SK-N-SH (cell line): ENCODE data around the gene TCP1. TPM values are rescaled to one million over a fixed set of nuclear protein-coding genes. Genes with fewer than 3 reads are reported as not detected.
"Not testable (repeated sequence)": the region's sequence is repeated elsewhere in the genome, so short reads cannot be mapped to it uniquely, and the experiment has no call there.

Experiments used
- CTCF ChIA-PET: fragments of 300-600, 350-600 bp; formaldehyde crosslinking; extraction: SDS; loops from one replicate; lab custom pipeline; 2021; lab: Yijun Ruan, JAX
- POLR2A ChIA-PET: fragments of 350-600 bp; sonication (Branson Sonifier 250); formaldehyde crosslinking; extraction: SDS; loops from one replicate; lab custom pipeline; 2020; ENCODE audit warnings: antibody characterized with exemption, inconsistent platforms; lab: Yijun Ruan, JAX
- DNase-seq: peaks from one replicate; pipeline ENCODE4 v3.0.0; 2012
- H2AFZ ChIP-seq: fragments of 200-600 bp; sonication (generic); 2 replicates; pipeline ENCODE4 v1.8.1; 2016; ENCODE audit warnings: antibody characterized with exemption, mild to moderate bottlenecking, low read depth
- H3F3A ChIP-seq: fragments of 200-600 bp; sonication (generic); replicated peaks from 2 replicates; pipeline ENCODE3; 2016; ENCODE audit warnings: antibody characterized with exemption, mild to moderate bottlenecking; ENCODE audit not compliant: insufficient read depth
- H3K27ac ChIP-seq, 2 experiments: fragments of 200-500 bp in 1 of 2; fragments of 200-600 bp in 1 of 2; sonication (Bioruptor generic) in 1 of 2; sonication (generic), shearing (Covaris generic) in 1 of 2; 2 replicates each; pipeline versions ENCODE4 v1.5.1 to v1.6.1; 2014 to 2016; ENCODE audit warnings: low read depth in 2 of 2, inconsistent platforms in 1 of 2, low read length in 1 of 2, mild to moderate bottlenecking in 1 of 2, mixed read lengths in 1 of 2
- H3K27me3 ChIP-seq: fragments of 200-600 bp; sonication (generic), shearing (Covaris generic); 2 replicates; pipeline ENCODE4 v1.6.1; 2016; ENCODE audit warnings: mixed run types; ENCODE audit not compliant: insufficient read depth
- H3K36me3 ChIP-seq, 2 experiments: fragments of 200-500 bp in 1 of 2; fragments of 200-600 bp in 1 of 2; sonication (Bioruptor generic) in 1 of 2; sonication (generic) in 1 of 2; replicated peaks in 1 of 2; 2 replicates each; pipeline versions ENCODE3 to v1.5.1; 2014 to 2016; ENCODE audit warnings: low read length in 1 of 2, mild to moderate bottlenecking in 1 of 2; ENCODE audit not compliant: insufficient read depth in 2 of 2, control insufficient read depth in 1 of 2
- H3K4me1 ChIP-seq, 2 experiments: fragments of 200-500 bp in 1 of 2; fragments of 200-600 bp in 1 of 2; sonication (Bioruptor generic) in 1 of 2; sonication (generic), shearing (Covaris generic) in 1 of 2; 2 replicates each; pipeline versions ENCODE4 v1.5.1 to v1.6.1; 2014 to 2016; ENCODE audit warnings: low read depth in 1 of 2, low read length in 1 of 2, mixed run types in 1 of 2; ENCODE audit not compliant: insufficient read depth in 2 of 2, control insufficient read depth in 1 of 2
- H3K4me2 ChIP-seq: fragments of 200-600 bp; sonication (generic), shearing (Covaris generic); 2 replicates; pipeline ENCODE4 v1.6.1; 2017; ENCODE audit warnings: mixed run types
- H3K4me3 ChIP-seq, 2 experiments: fragments of 200-500 bp in 1 of 2; fragments of 200-600 bp in 1 of 2; sonication (Bioruptor generic) in 1 of 2; sonication (generic), shearing (Covaris generic) in 1 of 2; 2 replicates each; pipeline versions ENCODE4 v1.5.1 to v1.8.1; 2014 to 2016; ENCODE audit warnings: low read depth in 2 of 2, inconsistent platforms in 1 of 2, low read length in 1 of 2, mild to moderate bottlenecking in 1 of 2, mixed read lengths in 1 of 2, moderate library complexity in 1 of 2
- H3K79me2 ChIP-seq: fragments of 200-600 bp; sonication (generic); 2 replicates; pipeline ENCODE4 v1.8.1; 2017; ENCODE audit warnings: mild to moderate bottlenecking; ENCODE audit not compliant: insufficient read depth
- H3K9ac ChIP-seq: fragments of 200-600 bp; sonication (generic); 2 replicates; pipeline ENCODE4 v1.6.1; 2017; ENCODE audit warnings: mixed run types
- H3K9me2 ChIP-seq: fragments of 200-600 bp; sonication (generic); 2 replicates; pipeline ENCODE4 v1.6.1; 2017; ENCODE audit warnings: mixed run types
- H3K9me3 ChIP-seq: fragments of 200-600 bp; sonication (generic); 2 replicates; pipeline ENCODE4 v1.6.1; 2017; ENCODE audit warnings: mixed run types, mild to moderate bottlenecking, moderate library complexity
- H4K20me1 ChIP-seq: fragments of 200-600 bp; sonication (generic); 2 replicates; pipeline ENCODE4 v1.6.1; 2017; ENCODE audit warnings: mild to moderate bottlenecking, mixed run types; ENCODE audit not compliant: insufficient read depth
- CHD2 ChIP-seq: fragments of 150-350 bp; IDR thresholded peaks from 2 replicates; pipeline ENCODE4 v1.6.1; 2018; ENCODE audit warnings: low read length; ENCODE audit not compliant: partially characterized antibody
- EP300 ChIP-seq, 2 experiments: IDR thresholded peaks; 2 replicates each; pipeline versions ENCODE4 v1.4.0 to v1.6.1; 2012; ENCODE audit warnings: borderline replicate concordance in 1 of 2, low read depth in 1 of 2, low read length in 1 of 2
- EZH2phosphoT487 ChIP-seq: fragments of 200-600 bp; sonication (generic); IDR thresholded peaks from 2 replicates; pipeline ENCODE4 v1.6.1; 2017; ENCODE audit warnings: low read depth, mixed run types, mild to moderate bottlenecking, antibody characterized with exemption, moderate library complexity, borderline replicate concordance
- GABPA ChIP-seq: IDR thresholded peaks from 2 replicates; pipeline ENCODE4 v1.4.0; 2012; ENCODE audit warnings: low read depth, mild to moderate bottlenecking
- GATA2 ChIP-seq: sonication (generic); formaldehyde crosslinking; IDR thresholded peaks from 2 replicates; pipeline ENCODE4 v1.5.0; 2020; ENCODE audit warnings: mild to moderate bottlenecking, missing genetic modification reagents
- JUND ChIP-seq: IDR thresholded peaks from 2 replicates; pipeline ENCODE4 v1.4.0; 2012
- MXI1 ChIP-seq: IDR thresholded peaks from 2 replicates; pipeline ENCODE4 v1.6.1; 2012; ENCODE audit warnings: mild to moderate bottlenecking, low read depth, low read length, improper control_type of control experiment
- NRF1 ChIP-seq: IDR thresholded peaks from 2 replicates; pipeline ENCODE4 v1.6.1; 2012; ENCODE audit warnings: low read depth, mild to moderate bottlenecking, low read length
- TEAD4 ChIP-seq: IDR thresholded peaks from 2 replicates; pipeline ENCODE4 v1.4.0; 2012; ENCODE audit warnings: mild to moderate bottlenecking, borderline replicate concordance; ENCODE audit not compliant: insufficient read depth
- WGBS: methylation state at CpG from one replicate; pipeline ENCODE4 v1.1.6; 2017; ENCODE audit warnings: low lambda C conversion rate; 5-methylcytosine and 5-hydroxymethylcytosine counted together
- polyA plus RNA-seq, 3 experiments: library from polyadenylated mRNA; depleted of rRNA; stranded (reverse); fragments of >200 nt; gene quantifications; 2 replicates each; pipeline ENCODE4 v1.2.3, GENCODE V29; 2012
- TF ChIP-seq, protein P1 (sequence below): IDR thresholded peaks from 2 replicates; pipeline ENCODE4 v1.4.0; 2012; ENCODE audit warnings: low read depth, borderline replicate concordance
- TF ChIP-seq, protein P2 (sequence below): fragments of 150-350 bp; IDR thresholded peaks from 2 replicates; pipeline ENCODE4 v1.6.1; 2016; ENCODE audit warnings: mild to moderate bottlenecking, low read depth, low read length
- TF ChIP-seq, protein P3 (sequence below): IDR thresholded peaks from 2 replicates; pipeline ENCODE4 v1.4.0; 2012; ENCODE audit warnings: low read depth, borderline replicate concordance
- TF ChIP-seq, protein P4 (sequence below): fragments of 200-600 bp; sonication (generic); IDR thresholded peaks from 2 replicates; pipeline ENCODE4 v1.6.1; 2017; ENCODE audit warnings: antibody characterized with exemption, mild to moderate bottlenecking, moderate library complexity
- TF ChIP-seq, protein P5 (sequence below): IDR thresholded peaks from 2 replicates; pipeline ENCODE4 v1.6.1; 2012; ENCODE audit warnings: mild to moderate bottlenecking, low read depth, low read length, moderate library complexity

Gene TCP1
- polyA plus RNA-seq, 1 of the 3 experiments (the other 2 are of a cell fraction) = 154 TPM

DNA sequence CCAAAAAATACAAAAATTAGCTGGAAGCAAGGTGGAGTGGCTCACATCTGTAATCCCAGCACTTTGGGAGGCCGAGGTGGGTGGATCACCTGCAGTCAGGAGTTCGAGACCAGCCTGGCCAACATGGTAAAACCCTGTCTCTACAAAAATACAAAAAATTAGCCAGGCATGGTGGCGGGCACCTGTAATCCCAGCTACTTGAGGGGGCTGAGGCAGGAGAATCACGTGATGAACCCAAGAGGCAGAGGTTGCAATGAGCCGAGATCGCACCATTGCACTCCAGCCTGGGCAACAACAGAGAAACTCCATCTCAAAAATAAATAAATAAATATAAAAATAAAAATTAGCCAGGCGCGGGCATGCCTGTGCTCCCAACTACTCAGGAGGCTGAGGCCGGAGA, 35.3 kb upstream of the TCP1 start:
- H2AFZ ChIP-seq, H3K36me3 ChIP-seq, H3K4me3 ChIP-seq, H3F3A ChIP-seq, H4K20me1 ChIP-seq, H3K4me2 ChIP-seq, CTCF ChIA-PET, H3K9ac ChIP-seq, H3K27me3 ChIP-seq, H3K27ac ChIP-seq, H3K9me3 ChIP-seq, DNase-seq, H3K4me1 ChIP-seq, H3K9me2 ChIP-seq, H3K79me2 ChIP-seq, POLR2A ChIA-PET: not testable (repeated sequence)
- 60% methylated on average over 9 of the region's 9 CpGs for WGBS

DNA sequence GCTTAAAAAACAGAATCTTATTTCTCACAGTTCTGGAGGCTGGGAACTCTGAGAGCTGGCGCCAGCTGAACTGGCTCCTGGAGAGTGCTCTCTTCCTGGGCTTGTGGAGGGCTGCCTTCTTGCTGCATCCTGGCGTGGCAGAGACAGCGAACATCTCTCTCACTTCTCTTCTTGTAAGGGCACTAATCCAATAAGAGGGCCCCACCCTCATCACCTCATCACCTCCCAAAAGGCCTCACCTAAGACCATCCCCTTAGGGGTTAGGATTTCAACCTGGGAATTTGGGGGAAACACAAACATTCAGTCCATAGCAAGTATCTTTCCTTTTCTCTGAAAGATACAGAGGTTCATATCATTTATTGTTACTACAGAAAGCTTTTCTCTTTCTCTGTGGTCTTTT, 34.6 kb upstream of the TCP1 start:
- no peak overlapping the region for H3K4me2 ChIP-seq

More for the DNA sequence above, 34.6 kb upstream of the TCP1 start:
- Histone ChIP-seq H3F3A (no peaks in the 10 kb centered on the region), H3K4me1 (no peaks in the 10 kb centered on the region), H3K36me3 (no peaks in the 10 kb centered on the region), H3K4me3 (no peak overlapping the region), H3K27ac (no peak overlapping the region), H3K79me2 (no peaks in the 10 kb centered on the region), H3K9ac (no peak overlapping the region), H3K27me3 (no peaks in the 10 kb centered on the region; the same call in 1 of the 2 replicates), H2AFZ (no peak overlapping the region)
- 73% methylated on average over 3 of the region's 3 CpGs for WGBS
- POLR2A ChIA-PET = no interaction called here
- no peak for DNase-seq
- CTCF ChIA-PET = no interaction called here
- TF ChIP-seq, protein P1, sequence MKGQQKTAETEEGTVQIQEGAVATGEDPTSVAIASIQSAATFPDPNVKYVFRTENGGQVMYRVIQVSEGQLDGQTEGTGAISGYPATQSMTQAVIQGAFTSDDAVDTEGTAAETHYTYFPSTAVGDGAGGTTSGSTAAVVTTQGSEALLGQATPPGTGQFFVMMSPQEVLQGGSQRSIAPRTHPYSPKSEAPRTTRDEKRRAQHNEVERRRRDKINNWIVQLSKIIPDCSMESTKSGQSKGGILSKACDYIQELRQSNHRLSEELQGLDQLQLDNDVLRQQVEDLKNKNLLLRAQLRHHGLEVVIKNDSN = no peak
- TF ChIP-seq TEAD4 = no peak
- no peak for TF ChIP-seq EZH2phosphoT487
- no peak for TF ChIP-seq EP300 (IDR thresholded peaks at IDR 0.05; ENCODE audit: borderline replicate concordance in 1 of 2, low read depth in 1 of 2, low read length in 1 of 2)
- no peak for TF ChIP-seq MXI1
- TF ChIP-seq GATA2 = no peak
- TF ChIP-seq GABPA = no peak
- TF ChIP-seq, protein P2, sequence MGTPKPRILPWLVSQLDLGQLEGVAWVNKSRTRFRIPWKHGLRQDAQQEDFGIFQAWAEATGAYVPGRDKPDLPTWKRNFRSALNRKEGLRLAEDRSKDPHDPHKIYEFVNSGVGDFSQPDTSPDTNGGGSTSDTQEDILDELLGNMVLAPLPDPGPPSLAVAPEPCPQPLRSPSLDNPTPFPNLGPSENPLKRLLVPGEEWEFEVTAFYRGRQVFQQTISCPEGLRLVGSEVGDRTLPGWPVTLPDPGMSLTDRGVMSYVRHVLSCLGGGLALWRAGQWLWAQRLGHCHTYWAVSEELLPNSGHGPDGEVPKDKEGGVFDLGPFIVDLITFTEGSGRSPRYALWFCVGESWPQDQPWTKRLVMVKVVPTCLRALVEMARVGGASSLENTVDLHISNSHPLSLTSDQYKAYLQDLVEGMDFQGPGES = no peak
- no peak for TF ChIP-seq NRF1
- TF ChIP-seq, protein P3, sequence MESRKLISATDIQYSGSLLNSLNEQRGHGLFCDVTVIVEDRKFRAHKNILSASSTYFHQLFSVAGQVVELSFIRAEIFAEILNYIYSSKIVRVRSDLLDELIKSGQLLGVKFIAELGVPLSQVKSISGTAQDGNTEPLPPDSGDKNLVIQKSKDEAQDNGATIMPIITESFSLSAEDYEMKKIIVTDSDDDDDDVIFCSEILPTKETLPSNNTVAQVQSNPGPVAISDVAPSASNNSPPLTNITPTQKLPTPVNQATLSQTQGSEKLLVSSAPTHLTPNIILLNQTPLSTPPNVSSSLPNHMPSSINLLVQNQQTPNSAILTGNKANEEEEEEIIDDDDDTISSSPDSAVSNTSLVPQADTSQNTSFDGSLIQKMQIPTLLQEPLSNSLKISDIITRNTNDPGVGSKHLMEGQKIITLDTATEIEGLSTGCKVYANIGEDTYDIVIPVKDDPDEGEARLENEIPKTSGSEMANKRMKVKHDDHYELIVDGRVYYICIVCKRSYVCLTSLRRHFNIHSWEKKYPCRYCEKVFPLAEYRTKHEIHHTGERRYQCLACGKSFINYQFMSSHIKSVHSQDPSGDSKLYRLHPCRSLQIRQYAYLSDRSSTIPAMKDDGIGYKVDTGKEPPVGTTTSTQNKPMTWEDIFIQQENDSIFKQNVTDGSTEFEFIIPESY = no peak
- no peak for TF ChIP-seq CHD2
- TF ChIP-seq, protein P4, sequence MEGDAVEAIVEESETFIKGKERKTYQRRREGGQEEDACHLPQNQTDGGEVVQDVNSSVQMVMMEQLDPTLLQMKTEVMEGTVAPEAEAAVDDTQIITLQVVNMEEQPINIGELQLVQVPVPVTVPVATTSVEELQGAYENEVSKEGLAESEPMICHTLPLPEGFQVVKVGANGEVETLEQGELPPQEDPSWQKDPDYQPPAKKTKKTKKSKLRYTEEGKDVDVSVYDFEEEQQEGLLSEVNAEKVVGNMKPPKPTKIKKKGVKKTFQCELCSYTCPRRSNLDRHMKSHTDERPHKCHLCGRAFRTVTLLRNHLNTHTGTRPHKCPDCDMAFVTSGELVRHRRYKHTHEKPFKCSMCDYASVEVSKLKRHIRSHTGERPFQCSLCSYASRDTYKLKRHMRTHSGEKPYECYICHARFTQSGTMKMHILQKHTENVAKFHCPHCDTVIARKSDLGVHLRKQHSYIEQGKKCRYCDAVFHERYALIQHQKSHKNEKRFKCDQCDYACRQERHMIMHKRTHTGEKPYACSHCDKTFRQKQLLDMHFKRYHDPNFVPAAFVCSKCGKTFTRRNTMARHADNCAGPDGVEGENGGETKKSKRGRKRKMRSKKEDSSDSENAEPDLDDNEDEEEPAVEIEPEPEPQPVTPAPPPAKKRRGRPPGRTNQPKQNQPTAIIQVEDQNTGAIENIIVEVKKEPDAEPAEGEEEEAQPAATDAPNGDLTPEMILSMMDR = no peak
- TF ChIP-seq, protein P5, sequence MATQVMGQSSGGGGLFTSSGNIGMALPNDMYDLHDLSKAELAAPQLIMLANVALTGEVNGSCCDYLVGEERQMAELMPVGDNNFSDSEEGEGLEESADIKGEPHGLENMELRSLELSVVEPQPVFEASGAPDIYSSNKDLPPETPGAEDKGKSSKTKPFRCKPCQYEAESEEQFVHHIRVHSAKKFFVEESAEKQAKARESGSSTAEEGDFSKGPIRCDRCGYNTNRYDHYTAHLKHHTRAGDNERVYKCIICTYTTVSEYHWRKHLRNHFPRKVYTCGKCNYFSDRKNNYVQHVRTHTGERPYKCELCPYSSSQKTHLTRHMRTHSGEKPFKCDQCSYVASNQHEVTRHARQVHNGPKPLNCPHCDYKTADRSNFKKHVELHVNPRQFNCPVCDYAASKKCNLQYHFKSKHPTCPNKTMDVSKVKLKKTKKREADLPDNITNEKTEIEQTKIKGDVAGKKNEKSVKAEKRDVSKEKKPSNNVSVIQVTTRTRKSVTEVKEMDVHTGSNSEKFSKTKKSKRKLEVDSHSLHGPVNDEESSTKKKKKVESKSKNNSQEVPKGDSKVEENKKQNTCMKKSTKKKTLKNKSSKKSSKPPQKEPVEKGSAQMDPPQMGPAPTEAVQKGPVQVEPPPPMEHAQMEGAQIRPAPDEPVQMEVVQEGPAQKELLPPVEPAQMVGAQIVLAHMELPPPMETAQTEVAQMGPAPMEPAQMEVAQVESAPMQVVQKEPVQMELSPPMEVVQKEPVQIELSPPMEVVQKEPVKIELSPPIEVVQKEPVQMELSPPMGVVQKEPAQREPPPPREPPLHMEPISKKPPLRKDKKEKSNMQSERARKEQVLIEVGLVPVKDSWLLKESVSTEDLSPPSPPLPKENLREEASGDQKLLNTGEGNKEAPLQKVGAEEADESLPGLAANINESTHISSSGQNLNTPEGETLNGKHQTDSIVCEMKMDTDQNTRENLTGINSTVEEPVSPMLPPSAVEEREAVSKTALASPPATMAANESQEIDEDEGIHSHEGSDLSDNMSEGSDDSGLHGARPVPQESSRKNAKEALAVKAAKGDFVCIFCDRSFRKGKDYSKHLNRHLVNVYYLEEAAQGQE = no peak
- TF ChIP-seq JUND = no peak
- TF ChIP-seq, all 33 proteins: peak for 0
- no peaks in the 10 kb centered on the region for H3K9me3 ChIP-seq
- no peaks in the 10 kb centered on the region for H3K9me2 ChIP-seq
- H4K20me1 ChIP-seq = no peaks in the 10 kb centered on the region
